HG03469 (cell line): Measurements from ENCODE around the gene WBP1.

Experiments used
- ATAC-seq: cut with Tn5 transposase; IDR thresholded peaks from one replicate; pipeline ENCODE4 v1.9.1; 2021; ENCODE audit warnings: mild to moderate bottlenecking, moderate library complexity, moderate number of reproducible peaks; ENCODE audit not compliant: unreplicated experiment

WBP1 gene

DNA sequence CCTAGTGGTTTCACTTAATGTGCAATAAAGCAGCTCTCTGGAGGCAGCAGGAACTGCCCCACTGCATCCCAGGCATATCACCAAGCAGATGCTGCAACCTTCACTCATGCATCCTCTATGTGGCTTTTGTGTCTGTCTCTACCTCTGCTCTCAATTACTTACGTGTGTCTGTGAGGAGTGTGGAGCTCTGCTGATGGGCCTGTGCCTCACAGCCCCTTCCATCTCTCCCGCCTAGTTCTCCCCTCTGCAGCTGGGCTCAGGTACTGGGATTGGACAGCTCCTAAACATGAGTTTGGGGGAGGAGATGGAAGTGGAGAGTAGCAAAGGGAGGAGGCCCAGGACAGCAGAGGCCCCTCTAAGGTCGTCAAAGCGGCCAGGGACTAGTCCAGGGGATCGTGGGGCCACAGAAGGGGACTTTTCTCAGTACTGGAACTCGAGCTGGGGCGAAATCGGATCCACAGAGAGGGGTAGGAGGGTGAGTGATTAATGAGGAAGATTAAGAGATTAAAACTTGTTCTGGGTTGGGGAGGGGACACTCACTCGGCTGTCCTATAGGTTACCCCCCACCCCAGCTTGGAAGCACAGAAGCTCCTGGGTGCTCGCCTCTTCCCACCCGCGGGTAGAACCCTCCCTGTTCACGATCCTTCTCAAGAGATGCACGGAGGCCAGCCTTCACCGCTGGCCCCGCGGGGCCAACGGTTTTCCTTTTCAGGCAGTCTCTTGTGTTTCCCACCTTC lies 43.3 kb downstream of the WBP1 start:
- no peak for ATAC-seq

GRCh38 chr2:74502147-74502719 lies 44.0 kb downstream of the WBP1 start:
- no peak for ATAC-seq

GRCh38 chr2:74502720-74503505 lies 44.7 kb downstream of the WBP1 start:
- peak; percentile 34 for ATAC-seq

DNA sequence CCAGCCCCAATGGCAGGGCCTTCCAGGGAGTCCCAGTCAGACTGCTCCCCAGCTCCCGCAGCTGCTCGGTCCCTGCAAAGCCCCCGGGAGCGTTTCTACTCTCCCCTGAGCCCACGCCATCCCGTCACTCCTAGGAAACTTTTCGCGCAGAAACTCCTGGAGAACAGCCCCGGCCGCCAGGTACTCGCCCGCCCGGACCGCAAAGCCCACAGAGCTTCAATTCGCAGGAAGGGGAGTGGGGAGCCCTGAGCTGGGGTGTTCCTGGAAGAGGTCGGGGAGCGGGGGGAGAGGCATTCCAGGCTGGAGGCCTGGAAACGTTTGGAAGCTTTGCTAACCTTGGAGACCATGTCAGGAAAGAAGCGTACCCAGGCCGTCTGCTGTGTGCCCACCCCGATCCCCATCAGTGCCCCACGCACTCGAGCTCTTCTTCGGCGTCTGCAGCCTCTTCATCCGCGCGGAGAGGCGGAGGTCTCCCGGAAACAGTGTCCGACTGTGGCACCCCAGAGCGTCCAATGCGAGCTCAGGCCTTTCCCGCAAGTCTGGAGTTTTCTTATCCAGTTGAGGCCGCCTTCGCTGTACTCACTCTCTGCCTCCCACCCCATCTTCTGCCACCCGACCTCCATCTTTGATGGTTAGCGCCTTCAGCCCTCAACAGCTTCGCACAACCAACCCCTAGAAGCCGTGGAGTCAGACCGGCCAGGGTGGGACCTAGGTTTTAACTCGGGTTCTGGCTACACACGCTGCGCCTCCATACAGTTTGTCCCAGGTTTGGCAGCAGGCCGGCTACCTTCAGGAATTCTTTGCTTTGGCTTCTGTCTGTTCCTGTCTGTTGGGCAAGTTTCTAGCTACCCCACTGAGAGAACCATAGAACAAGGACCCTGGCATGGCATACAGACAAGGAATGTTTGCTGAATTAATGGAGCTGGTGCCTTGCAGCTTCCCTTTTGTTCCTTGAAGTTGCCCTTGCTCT lies 45.6 kb downstream of the WBP1 start:
- no peak for ATAC-seq

- no peak for ATAC-seq
Measured at GRCh38 chr2:74504591-74504990, 46.4 kb downstream of the WBP1 start.

- no peak for ATAC-seq
Measured at GRCh38 chr2:74505448-74506246, 47.4 kb downstream of the WBP1 start.

GRCh38 chr2:74507145-74507925 lies 49.1 kb downstream of the WBP1 start, which contains the start of gene PCGF1:
PCGF1 (minus strand) TSS chr2:74507695; CDS start chr2:74507668, 27 bp downstream.
- ATAC-seq = peak; percentile 78

GRCh38 chr2:74507926-74508520 lies 49.8 kb downstream of the WBP1 start:
- no peak for ATAC-seq

DNA sequence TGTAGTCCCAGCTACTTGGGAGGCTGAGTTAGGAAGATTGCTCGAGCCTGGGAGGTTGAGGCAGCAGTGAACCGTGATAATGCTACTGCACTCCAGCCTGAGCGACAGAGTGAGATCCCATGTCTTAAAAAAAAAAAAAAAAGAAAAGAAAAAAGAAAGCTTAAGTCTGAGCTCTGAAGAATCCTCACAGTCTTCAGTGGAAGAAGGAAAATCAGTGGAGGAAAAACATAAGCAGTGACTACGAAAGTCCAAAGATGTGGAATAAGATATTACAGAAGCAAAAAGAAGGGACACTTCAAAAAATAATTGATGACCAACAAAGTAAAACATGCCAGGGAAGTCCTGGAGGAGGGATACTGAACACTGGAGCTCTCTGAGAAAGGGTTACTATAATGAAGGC lies 52.0 kb downstream of the WBP1 start:
- no peak for ATAC-seq
